ENCODE data around the gene KCNV2. TPM values are rescaled to one million over a fixed set of nuclear protein-coding genes. Genes with fewer than 3 reads are reported as not detected.

KCNV2 gene
- total and polyA plus RNA-seq, 2 experiments from 2014 or later = 0.60 TPM; not detected in 1

GRCh38 chr9:2732492-2732891, 15.2 kb downstream of the KCNV2 start:
- H3K9me2 ChIP-seq (ENCODE audit: insufficient read depth) = no peaks in the 10 kb centered on the region
- TF ChIP-seq JUNB (IDR thresholded peaks at IDR 0.05; ENCODE audit: unreplicated experiment) (no peak), ZNF114 (CRISPR knock-in tag; IDR thresholded peaks at IDR 0.05) (no peak), NANOG (IDR thresholded peaks at IDR 0.05; ENCODE audit: borderline replicate concordance) (no peak), STAT1 (IDR thresholded peaks at IDR 0.05; ENCODE audit: unreplicated experiment) (no peak), EZH2phosphoT487 (IDR thresholded peaks at IDR 0.05; ENCODE audit: unreplicated experiment) (no peak), CREB1 (CRISPR knock-in tag; IDR thresholded peaks at IDR 0.05; ENCODE audit: low read depth) (no peak), EZH2 (IDR thresholded peaks at IDR 0.05; ENCODE audit: low read depth, unreplicated experiment) (no peak), POLR2AphosphoS5 (IDR thresholded peaks at IDR 0.05; ENCODE audit: low read depth) (no peak), ZNF331 (CRISPR knock-in tag; IDR thresholded peaks at IDR 0.05; ENCODE audit: low read depth) (no peak), ETS1 (IDR thresholded peaks at IDR 0.05) (no peak)
- TF ChIP-seq, protein P1, sequence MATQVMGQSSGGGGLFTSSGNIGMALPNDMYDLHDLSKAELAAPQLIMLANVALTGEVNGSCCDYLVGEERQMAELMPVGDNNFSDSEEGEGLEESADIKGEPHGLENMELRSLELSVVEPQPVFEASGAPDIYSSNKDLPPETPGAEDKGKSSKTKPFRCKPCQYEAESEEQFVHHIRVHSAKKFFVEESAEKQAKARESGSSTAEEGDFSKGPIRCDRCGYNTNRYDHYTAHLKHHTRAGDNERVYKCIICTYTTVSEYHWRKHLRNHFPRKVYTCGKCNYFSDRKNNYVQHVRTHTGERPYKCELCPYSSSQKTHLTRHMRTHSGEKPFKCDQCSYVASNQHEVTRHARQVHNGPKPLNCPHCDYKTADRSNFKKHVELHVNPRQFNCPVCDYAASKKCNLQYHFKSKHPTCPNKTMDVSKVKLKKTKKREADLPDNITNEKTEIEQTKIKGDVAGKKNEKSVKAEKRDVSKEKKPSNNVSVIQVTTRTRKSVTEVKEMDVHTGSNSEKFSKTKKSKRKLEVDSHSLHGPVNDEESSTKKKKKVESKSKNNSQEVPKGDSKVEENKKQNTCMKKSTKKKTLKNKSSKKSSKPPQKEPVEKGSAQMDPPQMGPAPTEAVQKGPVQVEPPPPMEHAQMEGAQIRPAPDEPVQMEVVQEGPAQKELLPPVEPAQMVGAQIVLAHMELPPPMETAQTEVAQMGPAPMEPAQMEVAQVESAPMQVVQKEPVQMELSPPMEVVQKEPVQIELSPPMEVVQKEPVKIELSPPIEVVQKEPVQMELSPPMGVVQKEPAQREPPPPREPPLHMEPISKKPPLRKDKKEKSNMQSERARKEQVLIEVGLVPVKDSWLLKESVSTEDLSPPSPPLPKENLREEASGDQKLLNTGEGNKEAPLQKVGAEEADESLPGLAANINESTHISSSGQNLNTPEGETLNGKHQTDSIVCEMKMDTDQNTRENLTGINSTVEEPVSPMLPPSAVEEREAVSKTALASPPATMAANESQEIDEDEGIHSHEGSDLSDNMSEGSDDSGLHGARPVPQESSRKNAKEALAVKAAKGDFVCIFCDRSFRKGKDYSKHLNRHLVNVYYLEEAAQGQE (IDR thresholded peaks at IDR 0.05; ENCODE audit: unreplicated experiment) = no peak
- TF ChIP-seq, protein P2, sequence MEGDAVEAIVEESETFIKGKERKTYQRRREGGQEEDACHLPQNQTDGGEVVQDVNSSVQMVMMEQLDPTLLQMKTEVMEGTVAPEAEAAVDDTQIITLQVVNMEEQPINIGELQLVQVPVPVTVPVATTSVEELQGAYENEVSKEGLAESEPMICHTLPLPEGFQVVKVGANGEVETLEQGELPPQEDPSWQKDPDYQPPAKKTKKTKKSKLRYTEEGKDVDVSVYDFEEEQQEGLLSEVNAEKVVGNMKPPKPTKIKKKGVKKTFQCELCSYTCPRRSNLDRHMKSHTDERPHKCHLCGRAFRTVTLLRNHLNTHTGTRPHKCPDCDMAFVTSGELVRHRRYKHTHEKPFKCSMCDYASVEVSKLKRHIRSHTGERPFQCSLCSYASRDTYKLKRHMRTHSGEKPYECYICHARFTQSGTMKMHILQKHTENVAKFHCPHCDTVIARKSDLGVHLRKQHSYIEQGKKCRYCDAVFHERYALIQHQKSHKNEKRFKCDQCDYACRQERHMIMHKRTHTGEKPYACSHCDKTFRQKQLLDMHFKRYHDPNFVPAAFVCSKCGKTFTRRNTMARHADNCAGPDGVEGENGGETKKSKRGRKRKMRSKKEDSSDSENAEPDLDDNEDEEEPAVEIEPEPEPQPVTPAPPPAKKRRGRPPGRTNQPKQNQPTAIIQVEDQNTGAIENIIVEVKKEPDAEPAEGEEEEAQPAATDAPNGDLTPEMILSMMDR (conservative IDR thresholded peaks at IDR 0.05; ENCODE audit: low read depth in 2 of 2) = no peak
- TF ChIP-seq, protein P3, sequence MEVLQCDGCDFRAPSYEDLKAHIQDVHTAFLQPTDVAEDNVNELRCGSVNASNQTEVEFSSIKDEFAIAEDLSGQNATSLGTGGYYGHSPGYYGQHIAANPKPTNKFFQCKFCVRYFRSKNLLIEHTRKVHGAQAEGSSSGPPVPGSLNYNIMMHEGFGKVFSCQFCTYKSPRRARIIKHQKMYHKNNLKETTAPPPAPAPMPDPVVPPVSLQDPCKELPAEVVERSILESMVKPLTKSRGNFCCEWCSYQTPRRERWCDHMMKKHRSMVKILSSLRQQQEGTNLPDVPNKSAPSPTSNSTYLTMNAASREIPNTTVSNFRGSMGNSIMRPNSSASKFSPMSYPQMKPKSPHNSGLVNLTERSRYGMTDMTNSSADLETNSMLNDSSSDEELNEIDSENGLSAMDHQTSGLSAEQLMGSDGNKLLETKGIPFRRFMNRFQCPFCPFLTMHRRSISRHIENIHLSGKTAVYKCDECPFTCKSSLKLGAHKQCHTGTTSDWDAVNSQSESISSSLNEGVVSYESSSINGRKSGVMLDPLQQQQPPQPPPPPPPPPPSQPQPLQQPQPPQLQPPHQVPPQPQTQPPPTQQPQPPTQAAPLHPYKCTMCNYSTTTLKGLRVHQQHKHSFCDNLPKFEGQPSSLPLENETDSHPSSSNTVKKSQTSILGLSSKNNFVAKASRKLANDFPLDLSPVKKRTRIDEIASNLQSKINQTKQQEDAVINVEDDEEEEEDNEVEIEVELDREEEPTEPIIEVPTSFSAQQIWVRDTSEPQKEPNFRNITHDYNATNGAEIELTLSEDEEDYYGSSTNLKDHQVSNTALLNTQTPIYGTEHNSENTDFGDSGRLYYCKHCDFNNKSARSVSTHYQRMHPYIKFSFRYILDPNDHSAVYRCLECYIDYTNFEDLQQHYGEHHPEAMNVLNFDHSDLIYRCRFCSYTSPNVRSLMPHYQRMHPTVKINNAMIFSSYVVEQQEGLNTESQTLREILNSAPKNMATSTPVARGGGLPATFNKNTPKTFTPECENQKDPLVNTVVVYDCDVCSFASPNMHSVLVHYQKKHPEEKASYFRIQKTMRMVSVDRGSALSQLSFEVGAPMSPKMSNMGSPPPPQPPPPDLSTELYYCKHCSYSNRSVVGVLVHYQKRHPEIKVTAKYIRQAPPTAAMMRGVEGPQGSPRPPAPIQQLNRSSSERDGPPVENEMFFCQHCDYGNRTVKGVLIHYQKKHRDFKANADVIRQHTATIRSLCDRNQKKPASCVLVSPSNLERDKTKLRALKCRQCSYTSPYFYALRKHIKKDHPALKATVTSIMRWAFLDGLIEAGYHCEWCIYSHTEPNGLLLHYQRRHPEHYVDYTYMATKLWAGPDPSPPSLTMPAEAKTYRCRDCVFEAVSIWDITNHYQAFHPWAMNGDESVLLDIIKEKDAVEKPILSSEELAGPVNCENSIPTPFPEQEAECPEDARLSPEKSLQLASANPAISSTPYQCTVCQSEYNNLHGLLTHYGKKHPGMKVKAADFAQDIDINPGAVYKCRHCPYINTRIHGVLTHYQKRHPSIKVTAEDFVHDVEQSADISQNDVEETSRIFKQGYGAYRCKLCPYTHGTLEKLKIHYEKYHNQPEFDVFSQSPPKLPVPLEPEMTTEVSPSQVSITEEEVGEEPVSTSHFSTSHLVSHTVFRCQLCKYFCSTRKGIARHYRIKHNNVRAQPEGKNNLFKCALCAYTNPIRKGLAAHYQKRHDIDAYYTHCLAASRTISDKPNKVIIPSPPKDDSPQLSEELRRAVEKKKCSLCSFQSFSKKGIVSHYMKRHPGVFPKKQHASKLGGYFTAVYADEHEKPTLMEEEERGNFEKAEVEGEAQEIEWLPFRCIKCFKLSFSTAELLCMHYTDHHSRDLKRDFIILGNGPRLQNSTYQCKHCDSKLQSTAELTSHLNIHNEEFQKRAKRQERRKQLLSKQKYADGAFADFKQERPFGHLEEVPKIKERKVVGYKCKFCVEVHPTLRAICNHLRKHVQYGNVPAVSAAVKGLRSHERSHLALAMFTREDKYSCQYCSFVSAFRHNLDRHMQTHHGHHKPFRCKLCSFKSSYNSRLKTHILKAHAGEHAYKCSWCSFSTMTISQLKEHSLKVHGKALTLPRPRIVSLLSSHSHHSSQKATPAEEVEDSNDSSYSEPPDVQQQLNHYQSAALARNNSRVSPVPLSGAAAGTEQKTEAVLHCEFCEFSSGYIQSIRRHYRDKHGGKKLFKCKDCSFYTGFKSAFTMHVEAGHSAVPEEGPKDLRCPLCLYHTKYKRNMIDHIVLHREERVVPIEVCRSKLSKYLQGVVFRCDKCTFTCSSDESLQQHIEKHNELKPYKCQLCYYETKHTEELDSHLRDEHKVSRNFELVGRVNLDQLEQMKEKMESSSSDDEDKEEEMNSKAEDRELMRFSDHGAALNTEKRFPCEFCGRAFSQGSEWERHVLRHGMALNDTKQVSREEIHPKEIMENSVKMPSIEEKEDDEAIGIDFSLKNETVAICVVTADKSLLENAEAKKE (CRISPR knock-in tag; IDR thresholded peaks at IDR 0.05) = no peak
- Mint-ChIP-seq H3K36me3 (ENCODE audit: low read depth) (no peaks in the 10 kb centered on the region; the same call in 2 of the 3 replicates), H3K9me3 (no peaks in the 10 kb centered on the region), H3K4me3 (no peak overlapping the region), H3K27me3 (ENCODE audit: insufficient read depth, low read depth, poor library complexity) (peaks cover 1% of the 10 kb centered on the region), H3K27ac (no peak overlapping the region), H3K4me1 (peaks cover 9% of the 10 kb centered on the region)
- no peak overlapping the region for H3K4me2 ChIP-seq
- H3K27ac ChIP-seq (ENCODE audit: low read depth) = no peak overlapping the region
- no peaks in the 10 kb centered on the region for H4K20me1 ChIP-seq (replicated peaks; ENCODE audit: insufficient read depth)
- no peaks in the 10 kb centered on the region for H3F3A ChIP-seq (replicated peaks; ENCODE audit: low read depth)
- no peak overlapping the region for H3K4me3 ChIP-seq
- no peaks in the 10 kb centered on the region for H3K79me2 ChIP-seq (replicated peaks; ENCODE audit: insufficient read depth)
- no peaks in the 10 kb centered on the region for H3K27me3 ChIP-seq (ENCODE audit: insufficient read depth)
- H2AFZ ChIP-seq = no peak overlapping the region
- H3K36me3 ChIP-seq (ENCODE audit: insufficient read depth) = no peaks in the 10 kb centered on the region
- ATAC-seq = no peak
- no peak for DNase-seq (ENCODE audit: low spot score)
- H3K4me1 ChIP-seq (ENCODE audit: insufficient read depth) = no peaks in the 10 kb centered on the region; the same call in none of the 2 replicates

Measured in GM23338 (cell line).